H9 (cell line): Measurements from ENCODE around the gene ZNF844. TPM values are rescaled to one million over a fixed set of nuclear protein-coding genes. Genes with fewer than 3 reads are reported as not detected.

Source experiments
- DNase-seq: peaks from one replicate; pipeline ENCODE4 v3.0.0-alpha.2; 2017
- H2AFZ ChIP-seq: one replicate; pipeline ENCODE4 v1.6.1; 2013; ENCODE audit warnings: mild to moderate bottlenecking, low read length, control low read depth, moderate library complexity
- H2AK5ac ChIP-seq: 2 replicates; pipeline ENCODE4 v1.6.1; 2013; ENCODE audit warnings: low read length, control low read depth, mixed read lengths; ENCODE audit not compliant: insufficient read length
- H2BK120ac ChIP-seq: one replicate; pipeline ENCODE4 v1.6.1; 2013; ENCODE audit warnings: low read depth, mild to moderate bottlenecking, low read length, control low read depth, inconsistent platforms; ENCODE audit not compliant: poor library complexity, severe bottlenecking
- H2BK12ac ChIP-seq: 2 replicates; pipeline ENCODE4 v1.6.1; 2013; ENCODE audit warnings: low read length, control low read depth, mixed read lengths, low read depth; ENCODE audit not compliant: insufficient read length
- H2BK15ac ChIP-seq: 2 replicates; pipeline ENCODE4 v1.6.1; 2013; ENCODE audit warnings: low read depth, low read length, control low read depth
- H2BK20ac ChIP-seq: one replicate; pipeline ENCODE4 v1.6.1; 2013; ENCODE audit warnings: low read depth, mild to moderate bottlenecking, low read length, control low read depth, inconsistent platforms; ENCODE audit not compliant: poor library complexity, severe bottlenecking
- H2BK5ac ChIP-seq: 2 replicates; pipeline ENCODE4 v1.6.1; 2013; ENCODE audit warnings: low read length, control low read depth, mixed read lengths; ENCODE audit not compliant: insufficient read length
- H3K14ac ChIP-seq: 2 replicates; pipeline ENCODE4 v1.6.1; 2013; ENCODE audit warnings: low read length, control low read depth; ENCODE audit not compliant: insufficient read depth
- H3K18ac ChIP-seq: 2 replicates; pipeline ENCODE4 v1.6.1; 2013; ENCODE audit warnings: low read depth, mild to moderate bottlenecking, mixed read lengths, low read length, control low read depth; ENCODE audit not compliant: insufficient read length
- H3K23ac ChIP-seq: 2 replicates; pipeline ENCODE4 v1.6.1; 2013; ENCODE audit warnings: low read length, control low read depth, mixed read lengths, low read depth; ENCODE audit not compliant: insufficient read length
- H3K23me2 ChIP-seq: 2 replicates; pipeline ENCODE4 v1.6.1; 2013; ENCODE audit warnings: low read depth, mild to moderate bottlenecking, mixed read lengths, low read length, control low read depth; ENCODE audit not compliant: insufficient read length, poor library complexity, severe bottlenecking
- H3K27ac ChIP-seq: 2 replicates; pipeline ENCODE4 v1.5.1; 2013; ENCODE audit warnings: low read length, control low read depth, mixed read lengths, low read depth; ENCODE audit not compliant: insufficient read length
- H3K27me3 ChIP-seq: 2 replicates; pipeline ENCODE4 v1.6.1; 2013; ENCODE audit warnings: low read length, control low read depth, inconsistent platforms; ENCODE audit not compliant: insufficient read depth
- H3K4ac ChIP-seq: 2 replicates; pipeline ENCODE4 v1.6.1; 2013; ENCODE audit warnings: low read depth, mild to moderate bottlenecking, control low read depth, inconsistent platforms, low read length, moderate library complexity
- H3K4me1 ChIP-seq: 2 replicates; pipeline ENCODE4 v1.6.1; 2013; ENCODE audit warnings: low read length, control low read depth, inconsistent platforms; ENCODE audit not compliant: insufficient read depth
- H3K4me2 ChIP-seq: 2 replicates; pipeline ENCODE4 v1.6.1; 2013; ENCODE audit warnings: low read length, control low read depth, mixed read lengths; ENCODE audit not compliant: insufficient read length, insufficient read depth
- H3K56ac ChIP-seq: 2 replicates; pipeline ENCODE4 v1.6.1; 2013; ENCODE audit warnings: low read depth, mild to moderate bottlenecking, mixed read lengths, low read length, control low read depth; ENCODE audit not compliant: insufficient read length
- H3K79me1 ChIP-seq: 2 replicates; pipeline ENCODE4 v1.6.1; 2013; ENCODE audit warnings: low read depth, mild to moderate bottlenecking, moderate library complexity, low read length, control low read depth, inconsistent platforms; ENCODE audit not compliant: insufficient read depth, poor library complexity, severe bottlenecking
- H3K79me2 ChIP-seq: 2 replicates; pipeline ENCODE4 v1.6.1; 2013; ENCODE audit warnings: low read length, control low read depth, inconsistent platforms; ENCODE audit not compliant: insufficient read depth
- H3K9ac ChIP-seq: 2 replicates; pipeline ENCODE4 v1.6.1; 2013; ENCODE audit warnings: low read length, control low read depth, mixed read lengths; ENCODE audit not compliant: insufficient read length; ENCODE audit errors: extremely low read depth
- H3K9me3 ChIP-seq: one replicate; pipeline ENCODE4 v1.6.1; 2013; ENCODE audit warnings: low read depth, low read length, inconsistent platforms; ENCODE audit not compliant: control insufficient read depth
- H3T11ph ChIP-seq: one replicate; pipeline ENCODE4 v1.6.1; 2013; ENCODE audit warnings: mild to moderate bottlenecking, low read length, control low read depth, inconsistent platforms
- H4K20me1 ChIP-seq: one replicate; pipeline ENCODE4 v1.6.1; 2013; ENCODE audit not compliant: control insufficient read depth, insufficient read length, insufficient read depth
- H4K5ac ChIP-seq: 2 replicates; pipeline ENCODE4 v1.6.1; 2013; ENCODE audit warnings: low read depth, mild to moderate bottlenecking, mixed read lengths, low read length, control low read depth; ENCODE audit not compliant: insufficient read length
- H4K8ac ChIP-seq: replicated peaks from 2 replicates; pipeline ENCODE4 v1.6.1; 2013; ENCODE audit warnings: low read length, control low read depth, mixed read lengths, low read depth; ENCODE audit not compliant: insufficient read length
- H4K91ac ChIP-seq: 2 replicates; pipeline ENCODE4 v1.6.1; 2013; ENCODE audit warnings: low read depth, mild to moderate bottlenecking, moderate library complexity, mixed read lengths, low read length, control low read depth; ENCODE audit not compliant: insufficient read length
- H3K27ac Mint-ChIP-seq, 3 experiments: 2 replicates in 2 of 3; 3 replicates in 1 of 3; pipeline ENCODE4 v1.8.0; 2020 to 2021; ENCODE audit warnings: mixed read lengths in 3 of 3, mild to moderate bottlenecking in 1 of 3, moderate library complexity in 1 of 3
- H3K27me3 Mint-ChIP-seq: 2 replicates; pipeline ENCODE4 v1.8.0; 2021; ENCODE audit warnings: low read depth, mild to moderate bottlenecking, moderate library complexity, mixed read lengths
- H3K36me3 Mint-ChIP-seq, 3 experiments: 2 replicates in 2 of 3; 3 replicates in 1 of 3; pipeline ENCODE4 v1.8.0; 2020 to 2021; ENCODE audit warnings: low read depth in 3 of 3, mixed read lengths in 3 of 3; ENCODE audit not compliant: insufficient read depth in 1 of 3
- H3K4me1 Mint-ChIP-seq, 2 experiments: 2 replicates each; pipeline ENCODE4 v1.8.0; 2020; ENCODE audit warnings: mixed read lengths in 2 of 2
- H3K4me3 Mint-ChIP-seq, 2 experiments: 2 replicates in 1 of 2; 3 replicates in 1 of 2; pipeline ENCODE4 v1.8.0; 2020 to 2021; ENCODE audit warnings: mild to moderate bottlenecking in 2 of 2, mixed read lengths in 2 of 2, moderate library complexity in 1 of 2
- H3K9me3 Mint-ChIP-seq, 2 experiments: 2 replicates in 1 of 2; 3 replicates in 1 of 2; pipeline ENCODE4 v1.8.0; 2020; ENCODE audit warnings: mild to moderate bottlenecking in 2 of 2, mixed read lengths in 2 of 2, moderate library complexity in 1 of 2
- WGBS: extraction: QIAGEN DNeasy Blood & Tissue Kit; methylation state at CpG from one replicate; pipeline ENCODE4 v1.1.7; 2013; ENCODE audit warnings: missing lambda C conversion rate, low lambda C conversion rate, mixed read lengths; ENCODE audit not compliant: insufficient read length; ENCODE audit errors: extremely low coverage; 5-methylcytosine and 5-hydroxymethylcytosine counted together
- total RNA-seq: library from RNA; stranded (reverse); gene quantifications from 2 replicates; pipeline ENCODE4 v1.2.1, GENCODE V29; 2021
- TF ChIP-seq, protein P1 (sequence below): fragments of 200-600 bp; sonication (generic); conservative IDR thresholded peaks from 3 replicates; pipeline ENCODE4 v1.8.0; 2021; ENCODE audit warnings: antibody characterized with exemption, mild to moderate bottlenecking

The ZNF844 gene
- total RNA-seq, 1 experiment from 2014 or later = 10.0 TPM

DNA sequence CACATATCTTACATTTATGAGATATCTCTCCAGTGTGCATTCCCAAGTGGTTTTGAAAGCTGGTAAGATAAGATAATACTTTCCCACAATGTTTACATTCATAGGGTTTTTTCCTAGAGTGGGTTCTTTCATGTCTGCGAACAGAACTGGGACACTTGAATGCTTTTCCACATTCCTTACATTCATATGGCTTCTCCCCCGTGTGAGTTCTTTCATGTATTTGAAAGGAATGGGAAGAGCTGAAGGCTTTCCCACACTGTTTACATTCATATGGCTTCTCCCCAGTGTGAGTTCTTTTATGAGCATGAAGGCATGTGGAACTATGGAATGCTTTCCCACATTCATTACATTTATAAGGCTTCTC, 48.8 kb upstream of the ZNF844 start:
- peaks cover 56% of the 10 kb centered on the region for H3K9me3 ChIP-seq
- H4K8ac ChIP-seq = no peak overlapping the region

More for the DNA sequence above, 48.8 kb upstream of the ZNF844 start:
- H4K20me1 ChIP-seq = no peaks in the 10 kb centered on the region
- H4K91ac ChIP-seq = no peak overlapping the region
- H2BK20ac ChIP-seq = no peak overlapping the region
- no peak overlapping the region for H3K14ac ChIP-seq
- H3K79me1 ChIP-seq = no peaks in the 10 kb centered on the region
- H2AFZ ChIP-seq = no peak overlapping the region
- H3K27ac ChIP-seq = no peak overlapping the region
- no peak overlapping the region for H3T11ph ChIP-seq
- peaks cover 80 to 83% (median 82%) of the 10 kb centered on the region in 3 experiments for H3K36me3 Mint-ChIP-seq
- no peaks in the 10 kb centered on the region for H3K27me3 ChIP-seq
- H3K18ac ChIP-seq = no peak overlapping the region
- no peaks in the 10 kb centered on the region; the same call in 1 of the 2 replicates for H3K27me3 Mint-ChIP-seq
- no CpG with 5 or more reads among the region's 2 CpGs for WGBS
- no peak overlapping the region for H2BK5ac ChIP-seq
- H3K79me2 ChIP-seq = no peaks in the 10 kb centered on the region
- no peak overlapping the region for H2BK120ac ChIP-seq
- no peak overlapping the region for H3K4me3 Mint-ChIP-seq
- no peak overlapping the region for H2BK12ac ChIP-seq
- no peaks in the 10 kb centered on the region for H3K23me2 ChIP-seq
- TF ChIP-seq, protein P1, sequence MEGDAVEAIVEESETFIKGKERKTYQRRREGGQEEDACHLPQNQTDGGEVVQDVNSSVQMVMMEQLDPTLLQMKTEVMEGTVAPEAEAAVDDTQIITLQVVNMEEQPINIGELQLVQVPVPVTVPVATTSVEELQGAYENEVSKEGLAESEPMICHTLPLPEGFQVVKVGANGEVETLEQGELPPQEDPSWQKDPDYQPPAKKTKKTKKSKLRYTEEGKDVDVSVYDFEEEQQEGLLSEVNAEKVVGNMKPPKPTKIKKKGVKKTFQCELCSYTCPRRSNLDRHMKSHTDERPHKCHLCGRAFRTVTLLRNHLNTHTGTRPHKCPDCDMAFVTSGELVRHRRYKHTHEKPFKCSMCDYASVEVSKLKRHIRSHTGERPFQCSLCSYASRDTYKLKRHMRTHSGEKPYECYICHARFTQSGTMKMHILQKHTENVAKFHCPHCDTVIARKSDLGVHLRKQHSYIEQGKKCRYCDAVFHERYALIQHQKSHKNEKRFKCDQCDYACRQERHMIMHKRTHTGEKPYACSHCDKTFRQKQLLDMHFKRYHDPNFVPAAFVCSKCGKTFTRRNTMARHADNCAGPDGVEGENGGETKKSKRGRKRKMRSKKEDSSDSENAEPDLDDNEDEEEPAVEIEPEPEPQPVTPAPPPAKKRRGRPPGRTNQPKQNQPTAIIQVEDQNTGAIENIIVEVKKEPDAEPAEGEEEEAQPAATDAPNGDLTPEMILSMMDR = no peak
- no peak overlapping the region for H3K9ac ChIP-seq
- H2BK15ac ChIP-seq = no peak overlapping the region
- DNase-seq = no peak
- no peaks in the 10 kb centered on the region for H3K4me1 ChIP-seq
- no peak overlapping the region for H2AK5ac ChIP-seq
- no peak overlapping the region for H3K56ac ChIP-seq
- H3K4ac ChIP-seq = no peak overlapping the region
- no peak overlapping the region for H4K5ac ChIP-seq
- H3K4me1 Mint-ChIP-seq = no peaks in the 10 kb centered on the region
- no peak overlapping the region for H3K4me2 ChIP-seq
- no peak overlapping the region for H3K27ac Mint-ChIP-seq
- no peak overlapping the region for H3K23ac ChIP-seq
- H3K9me3 Mint-ChIP-seq = peaks cover 83 to 87% of the 10 kb centered on the region in 2 experiments
